Caco-2 (cell line): ENCODE measurements around the gene CDH19. TPM values are rescaled to one million over a fixed set of nuclear protein-coding genes. Genes with fewer than 3 reads are reported as not detected.

Experiments
- BruUV-seq: library from RNA; stranded (reverse); fragments of 400-500 nt; replicated peaks from 2 replicates; lab custom pipeline; 2021; lab: Mats Ljungman, UMichigan
- CTCF ChIA-PET: fragments of 300-600 bp; sonication (Branson Sonifier 250); formaldehyde crosslinking; loops from one replicate; lab custom pipeline; 2022; ENCODE audit warnings: antibody characterized with exemption; lab: Charles Lee
- POLR2A ChIA-PET: fragments of 300-600 bp; sonication (Branson Sonifier 250); formaldehyde crosslinking; loops from one replicate; lab custom pipeline; 2022; ENCODE audit warnings: antibody characterized with exemption; lab: Charles Lee
- DNase-seq, 2 experiments: peaks; one replicate each; pipeline versions ENCODE4 v3.0.0 to v3.0.0-alpha.2; 2020 to 2022
- H3K27me3 ChIP-seq: replicated peaks from 2 replicates; pipeline ENCODE4 v1.6.0; 2011; ENCODE audit warnings: low read length; ENCODE audit not compliant: control insufficient read depth, insufficient read depth
- H3K36me3 ChIP-seq: 2 replicates; pipeline ENCODE4 v1.5.1; 2011; ENCODE audit warnings: low read length; ENCODE audit not compliant: control insufficient read depth, insufficient read depth
- H3K4me1 ChIP-seq: fragments of 250-450 bp; sonication (Bioruptor Pico); 2 replicates; pipeline ENCODE4 v1.5.1; 2020; ENCODE audit warnings: mild to moderate bottlenecking
- H3K4me3 ChIP-seq: 2 replicates; pipeline ENCODE4 v1.5.1; 2011; ENCODE audit warnings: low read depth, mild to moderate bottlenecking, control low read depth, low read length
- H3K9me3 ChIP-seq: fragments of 250-450 bp; sonication (Bioruptor Pico); 2 replicates; pipeline ENCODE4 v1.5.1; 2020; ENCODE audit warnings: mild to moderate bottlenecking, moderate library complexity
- H3K27ac Mint-ChIP-seq: one replicate; pipeline ENCODE4 v1.8.0; 2022; ENCODE audit warnings: mixed read lengths; ENCODE audit not compliant: unreplicated experiment
- H3K27me3 Mint-ChIP-seq: one replicate; pipeline ENCODE4 v1.8.0; 2022; ENCODE audit warnings: mixed read lengths; ENCODE audit not compliant: insufficient read depth, unreplicated experiment
- H3K36me3 Mint-ChIP-seq: one replicate; pipeline ENCODE4 v1.8.0; 2022; ENCODE audit warnings: mild to moderate bottlenecking, mixed read lengths; ENCODE audit not compliant: insufficient read depth, unreplicated experiment
- H3K4me1 Mint-ChIP-seq: one replicate; pipeline ENCODE4 v1.8.0; 2022; ENCODE audit warnings: low read depth, mixed read lengths; ENCODE audit not compliant: unreplicated experiment
- H3K4me3 Mint-ChIP-seq: one replicate; pipeline ENCODE4 v1.8.0; 2022; ENCODE audit warnings: mild to moderate bottlenecking, moderate library complexity, mixed read lengths; ENCODE audit not compliant: unreplicated experiment
- H3K9me3 Mint-ChIP-seq: one replicate; pipeline ENCODE4 v1.8.0; 2022; ENCODE audit warnings: mixed read lengths; ENCODE audit not compliant: unreplicated experiment
- intact Hi-C: fragments of 100-400 bp; cut with micrococcal nuclease; formaldehyde crosslinking; loops from one replicate; pipeline ENCODE4 v1.10.0; 2022; ENCODE audit not compliant: unreplicated experiment
- total RNA-seq: library from RNA; stranded (reverse); gene quantifications from 2 replicates; pipeline ENCODE4 v1.2.3, GENCODE V29; 2022
- TF ChIP-seq, protein P1 (sequence below), 2 experiments: fragments of 200-600 bp in 1 of 2; IDR thresholded peaks; 1 replicate in 1 of 2; 2 replicates in 1 of 2; pipeline versions ENCODE4 v1.5.1 to v1.8.0; 2011 to 2022; ENCODE audit warnings: antibody characterized with exemption in 1 of 2, control low read depth in 1 of 2, inconsistent platforms in 1 of 2, low read depth in 1 of 2, low read length in 1 of 2, mild to moderate bottlenecking in 1 of 2, moderate library complexity in 1 of 2; ENCODE audit not compliant: insufficient read depth in 1 of 2, severe bottlenecking in 1 of 2, unreplicated experiment in 1 of 2

Gene CDH19
- total RNA-seq, 1 experiment from 2014 or later: not detected

DNA sequence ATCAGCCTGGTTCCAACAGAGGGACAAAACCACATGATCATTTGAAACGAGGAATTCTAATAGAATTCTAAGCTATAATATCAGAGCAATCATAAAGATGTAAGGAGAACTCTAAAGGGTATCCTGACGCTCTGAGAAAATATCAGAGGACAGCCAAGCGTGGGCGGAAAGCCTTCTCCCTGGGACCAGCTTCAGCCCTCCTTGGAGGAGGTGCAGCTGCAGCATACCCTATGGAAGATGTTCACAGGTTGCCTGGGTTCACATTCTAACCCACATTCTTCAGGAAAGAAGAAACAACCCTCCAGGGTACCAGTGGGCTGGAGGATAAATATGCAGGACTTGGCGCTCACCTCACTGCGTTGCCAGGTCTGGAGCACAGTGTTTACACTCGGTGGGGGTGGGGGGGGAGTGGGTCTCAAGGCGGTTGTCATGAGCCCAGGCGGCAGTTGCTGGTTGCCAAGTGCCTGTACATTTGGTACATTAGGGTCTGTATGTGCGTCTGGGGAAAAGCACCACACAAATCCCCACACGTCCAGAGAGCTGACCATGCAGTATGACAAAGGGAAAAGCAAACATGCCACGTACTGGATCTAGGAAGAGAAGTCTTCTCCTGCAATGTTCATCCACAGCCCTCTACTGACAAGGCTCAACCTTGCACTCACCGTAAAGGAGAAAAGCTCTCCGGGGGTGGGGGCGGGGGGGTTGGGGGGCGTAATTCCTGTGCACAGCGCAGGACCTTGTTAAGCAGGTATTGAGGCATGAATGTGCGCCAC, 80.5 kb downstream of the CDH19 start:
- no peaks in the 10 kb centered on the region for H3K36me3 Mint-ChIP-seq
- no peaks in the 10 kb centered on the region for H3K4me1 Mint-ChIP-seq
- Histone ChIP-seq H3K36me3 (no peaks in the 10 kb centered on the region), H3K4me3 (no peak overlapping the region), H3K27me3 (no peaks in the 10 kb centered on the region), H3K4me1 (no peaks in the 10 kb centered on the region), H3K9me3 (no peaks in the 10 kb centered on the region)
- no peaks in the 10 kb centered on the region for H3K27me3 Mint-ChIP-seq
- POLR2A ChIA-PET: no interaction called here
- no peak for DNase-seq
- no peak overlapping the region for H3K4me3 Mint-ChIP-seq
- no peak overlapping the region for H3K27ac Mint-ChIP-seq
- TF ChIP-seq, protein P1, sequence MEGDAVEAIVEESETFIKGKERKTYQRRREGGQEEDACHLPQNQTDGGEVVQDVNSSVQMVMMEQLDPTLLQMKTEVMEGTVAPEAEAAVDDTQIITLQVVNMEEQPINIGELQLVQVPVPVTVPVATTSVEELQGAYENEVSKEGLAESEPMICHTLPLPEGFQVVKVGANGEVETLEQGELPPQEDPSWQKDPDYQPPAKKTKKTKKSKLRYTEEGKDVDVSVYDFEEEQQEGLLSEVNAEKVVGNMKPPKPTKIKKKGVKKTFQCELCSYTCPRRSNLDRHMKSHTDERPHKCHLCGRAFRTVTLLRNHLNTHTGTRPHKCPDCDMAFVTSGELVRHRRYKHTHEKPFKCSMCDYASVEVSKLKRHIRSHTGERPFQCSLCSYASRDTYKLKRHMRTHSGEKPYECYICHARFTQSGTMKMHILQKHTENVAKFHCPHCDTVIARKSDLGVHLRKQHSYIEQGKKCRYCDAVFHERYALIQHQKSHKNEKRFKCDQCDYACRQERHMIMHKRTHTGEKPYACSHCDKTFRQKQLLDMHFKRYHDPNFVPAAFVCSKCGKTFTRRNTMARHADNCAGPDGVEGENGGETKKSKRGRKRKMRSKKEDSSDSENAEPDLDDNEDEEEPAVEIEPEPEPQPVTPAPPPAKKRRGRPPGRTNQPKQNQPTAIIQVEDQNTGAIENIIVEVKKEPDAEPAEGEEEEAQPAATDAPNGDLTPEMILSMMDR (IDR thresholded peaks at IDR 0.05; ENCODE audit: insufficient read depth in 1 of 2, low read depth in 1 of 2, low read length in 1 of 2, severe bottlenecking in 1 of 2, unreplicated experiment in 1 of 2): no peak
- H3K9me3 Mint-ChIP-seq: no peaks in the 10 kb centered on the region
- no TSS peak for BruUV-seq
- CTCF ChIA-PET: no interaction called here
- intact Hi-C loops: no loop called here

DNA sequence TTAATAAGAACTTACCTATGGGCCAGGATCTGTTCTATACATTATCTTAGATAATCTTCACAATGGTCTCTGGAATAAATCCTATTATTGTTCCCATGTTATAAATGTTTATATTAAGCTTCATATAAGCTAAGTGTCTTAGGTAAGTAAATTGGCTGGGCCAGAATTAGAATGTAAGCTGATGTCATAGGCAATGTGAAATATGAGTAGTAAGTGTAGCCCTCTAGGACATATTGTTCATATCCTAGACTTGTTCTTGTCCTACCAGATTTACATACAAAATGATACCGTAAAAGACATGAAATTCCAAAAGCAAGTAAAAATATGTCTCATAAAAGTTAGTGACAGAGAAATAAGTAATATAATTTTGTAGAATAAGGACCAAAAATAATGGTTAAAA, 89.9 kb downstream of the CDH19 start:
- ChIA-PET POLR2A (no interaction called here), CTCF (no interaction called here)
- Mint-ChIP-seq H3K27ac (no peak overlapping the region), H3K9me3 (no peaks in the 10 kb centered on the region), H3K27me3 (no peaks in the 10 kb centered on the region), H3K36me3 (no peaks in the 10 kb centered on the region), H3K4me1 (no peaks in the 10 kb centered on the region), H3K4me3 (no peak overlapping the region)
- Histone ChIP-seq H3K36me3 (no peaks in the 10 kb centered on the region), H3K4me1 (no peaks in the 10 kb centered on the region), H3K27me3 (no peaks in the 10 kb centered on the region), H3K4me3 (no peak overlapping the region), H3K9me3 (no peaks in the 10 kb centered on the region)
- TF ChIP-seq, protein P1 (IDR thresholded peaks at IDR 0.05; ENCODE audit: insufficient read depth in 1 of 2, low read depth in 1 of 2, low read length in 1 of 2, severe bottlenecking in 1 of 2, unreplicated experiment in 1 of 2): no peak
- DNase-seq: no peak
- intact Hi-C loops: no loop called here
- no TSS peak for BruUV-seq

DNA sequence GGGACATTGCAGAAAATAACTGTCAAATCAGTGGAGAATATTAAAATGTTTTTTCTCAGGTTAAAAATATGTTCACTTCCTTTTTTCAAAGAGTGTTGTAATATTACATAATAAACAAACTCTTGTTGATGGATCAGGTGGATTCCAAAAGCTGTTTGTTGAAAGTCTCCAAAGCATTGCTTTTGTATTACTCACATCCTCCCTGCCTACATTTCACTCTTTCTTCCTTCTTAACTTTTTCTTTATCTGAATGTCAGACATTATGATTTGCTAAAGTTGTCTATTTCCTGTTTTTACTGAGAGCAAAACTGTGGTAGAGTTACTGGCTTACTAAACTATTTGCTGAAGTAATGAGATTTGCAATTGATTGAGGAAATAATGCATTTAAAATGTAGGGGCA, 92.1 kb downstream of the CDH19 start:
- Histone ChIP-seq H3K4me3 (no peak overlapping the region), H3K4me1 (no peaks in the 10 kb centered on the region), H3K27me3 (no peaks in the 10 kb centered on the region), H3K36me3 (no peaks in the 10 kb centered on the region), H3K9me3 (no peaks in the 10 kb centered on the region)
- Mint-ChIP-seq H3K27ac (no peak overlapping the region), H3K4me3 (no peak overlapping the region), H3K4me1 (no peaks in the 10 kb centered on the region), H3K9me3 (no peaks in the 10 kb centered on the region), H3K36me3 (no peaks in the 10 kb centered on the region), H3K27me3 (no peaks in the 10 kb centered on the region)
- BruUV-seq: no TSS peak
- TF ChIP-seq, protein P1 (IDR thresholded peaks at IDR 0.05; ENCODE audit: insufficient read depth in 1 of 2, low read depth in 1 of 2, low read length in 1 of 2, severe bottlenecking in 1 of 2, unreplicated experiment in 1 of 2): no peak
- intact Hi-C loops: no loop called here
- ChIA-PET POLR2A (no interaction called here), CTCF (no interaction called here)
- DNase-seq: no peak
